BE2C (cell line): ENCODE results near the gene TEX13D.

Source experiments
- DNase-seq: peaks from one replicate; pipeline ENCODE4 v3.0.0-alpha.2; 2020
- H3K27me3 ChIP-seq: fragments of 250-450 bp; sonication (Bioruptor Pico); 2 replicates; pipeline ENCODE4 v1.5.1; 2020; ENCODE audit warnings: mild to moderate bottlenecking
- H3K36me3 ChIP-seq: fragments of 250-450 bp; sonication (Bioruptor Pico); 2 replicates; pipeline ENCODE4 v1.5.1; 2020; ENCODE audit warnings: mild to moderate bottlenecking
- H3K4me1 ChIP-seq: fragments of 250-450 bp; sonication (Bioruptor Pico); 2 replicates; pipeline ENCODE4 v1.5.1; 2020
- H3K4me3 ChIP-seq: 2 replicates; pipeline ENCODE4 v1.5.1; 2011; ENCODE audit warnings: low read depth, low read length
- H3K9me3 ChIP-seq: fragments of 250-450 bp; sonication (Bioruptor Pico); 2 replicates; pipeline ENCODE4 v1.5.1; 2020
- CTCF ChIP-seq: IDR thresholded peaks from 2 replicates; pipeline ENCODE4 v1.5.1; 2012; ENCODE audit warnings: mild to moderate bottlenecking, low read depth, low read length

The TEX13D gene

GRCh38 chrX:124358800-124359383 is 26.4 kb downstream of the TEX13D start:
- Histone ChIP-seq H3K4me1 (no peaks in the 10 kb centered on the region), H3K9me3 (no peaks in the 10 kb centered on the region), H3K4me3 (no peak overlapping the region), H3K36me3 (no peaks in the 10 kb centered on the region), H3K27me3 (no peaks in the 10 kb centered on the region)
- TF ChIP-seq CTCF = no peak
- DNase-seq = no peak

- H3K27me3 ChIP-seq = no peaks in the 10 kb centered on the region
- no peaks in the 10 kb centered on the region for H3K9me3 ChIP-seq
- TF ChIP-seq CTCF = no peak
- no peaks in the 10 kb centered on the region for H3K4me1 ChIP-seq
- DNase-seq = no peak
- no peak overlapping the region for H3K4me3 ChIP-seq
- H3K36me3 ChIP-seq = no peaks in the 10 kb centered on the region
Measured at GRCh38 chrX:124362072-124362471, 29.6 kb downstream of the TEX13D start.

- no peaks in the 10 kb centered on the region for H3K36me3 ChIP-seq
- H3K4me1 ChIP-seq = no peaks in the 10 kb centered on the region
- H3K27me3 ChIP-seq = no peaks in the 10 kb centered on the region
- TF ChIP-seq CTCF = no peak
- no peak overlapping the region for H3K4me3 ChIP-seq
- DNase-seq = no peak
- no peaks in the 10 kb centered on the region for H3K9me3 ChIP-seq
Measured at GRCh38 chrX:124362761-124363160, 30.3 kb downstream of the TEX13D start.

- no peaks in the 10 kb centered on the region for H3K9me3 ChIP-seq
- no peak overlapping the region for H3K4me3 ChIP-seq
- H3K4me1 ChIP-seq = no peaks in the 10 kb centered on the region
- DNase-seq = no peak
- H3K27me3 ChIP-seq = no peaks in the 10 kb centered on the region
- H3K36me3 ChIP-seq = no peaks in the 10 kb centered on the region
- no peak for TF ChIP-seq CTCF
Measured at GRCh38 chrX:124369722-124370121, 37.3 kb downstream of the TEX13D start.

- TF ChIP-seq CTCF = no peak
- H3K9me3 ChIP-seq = no peaks in the 10 kb centered on the region
- no peak for DNase-seq
- no peak overlapping the region for H3K4me3 ChIP-seq
- no peaks in the 10 kb centered on the region for H3K27me3 ChIP-seq
- H3K36me3 ChIP-seq = no peaks in the 10 kb centered on the region
- no peaks in the 10 kb centered on the region for H3K4me1 ChIP-seq
Measured at GRCh38 chrX:124373348-124373747, 40.9 kb downstream of the TEX13D start.

GRCh38 chrX:124378643-124379042 is 46.2 kb downstream of the TEX13D start:
- no peak for TF ChIP-seq CTCF
- Histone ChIP-seq H3K9me3 (no peaks in the 10 kb centered on the region), H3K27me3 (no peaks in the 10 kb centered on the region), H3K4me1 (no peaks in the 10 kb centered on the region), H3K4me3 (no peak overlapping the region), H3K36me3 (no peaks in the 10 kb centered on the region)
- DNase-seq = no peak
